ENCODE measurements around the gene SATB2.

Gene SATB2

GRCh38 chr2:199257261-199258224 is 200.2 kb downstream of the SATB2 start:
- DNase-seq (ENCODE audit: low read depth in 2 of 2): no peak

- DNase-seq (ENCODE audit: low read depth in 2 of 2): no peak
Observed at GRCh38 chr2:199230091-199230490, 227.6 kb downstream of the SATB2 start.

- DNase-seq (ENCODE audit: low read depth in 2 of 2): peak; percentile 20 to 22
Observed at GRCh38 chr2:199228887-199229819, 228.6 kb downstream of the SATB2 start.

GRCh38 chr2:199223791-199224190 is 233.9 kb downstream of the SATB2 start:
- DNase-seq (ENCODE audit: low read depth in 2 of 2): no peak

DNA sequence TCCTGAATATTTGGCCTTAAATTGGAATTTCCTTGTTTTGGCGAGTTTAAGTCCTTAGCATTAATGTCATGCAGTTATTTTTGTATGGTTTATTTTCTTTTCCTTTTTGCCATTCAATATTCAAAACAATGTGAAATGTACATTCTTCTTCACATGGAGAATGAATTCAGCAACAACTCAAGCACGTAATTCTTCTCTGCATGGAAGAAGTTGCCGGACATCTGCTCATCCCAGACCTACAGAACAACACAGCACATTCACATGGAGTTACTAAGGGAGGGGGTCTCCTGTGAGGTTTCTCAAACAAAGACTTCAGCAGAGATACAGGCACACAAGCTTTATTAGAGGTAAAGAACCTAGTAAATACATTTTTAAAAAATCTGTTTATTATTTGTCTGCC is 236.8 kb downstream of the SATB2 start:
- no peak for DNase-seq (ENCODE audit: low read depth in 2 of 2)

DNA sequence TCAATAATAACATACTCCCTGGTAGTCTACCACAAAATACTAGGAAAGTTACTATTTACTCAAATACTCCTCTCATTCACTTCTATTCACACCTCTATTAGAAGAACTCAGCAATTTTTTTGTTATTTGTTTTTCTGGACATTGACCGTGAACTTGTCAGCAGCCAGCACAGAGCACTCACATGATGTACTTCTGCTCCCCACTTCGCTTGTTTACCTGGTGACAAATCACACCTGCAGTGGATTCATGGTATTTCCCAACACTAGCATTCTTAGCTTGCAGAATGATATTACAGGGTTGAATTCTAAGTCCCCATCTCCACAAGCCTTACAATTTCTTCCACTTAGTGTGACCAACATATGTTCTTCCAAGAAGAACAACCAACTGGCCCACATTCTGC is 238.2 kb downstream of the SATB2 start:
- DNase-seq (ENCODE audit: low read depth in 2 of 2): no peak
